NCI-H69 (cell line): ENCODE results near the gene PPFIBP2.

Experiments
- DNase-seq: peaks from one replicate; lab custom pipeline; 2025; lab: John Stamatoyannopoulos, UW

Gene PPFIBP2

GRCh38 chr11:7525424-7525823 is 11.6 kb downstream of the PPFIBP2 start:
- no peak for DNase-seq

GRCh38 chr11:7527029-7527428 is 13.2 kb downstream of the PPFIBP2 start:
- no peak for DNase-seq

- DNase-seq, result no peak
Measured at GRCh38 chr11:7528514-7529049, 14.8 kb downstream of the PPFIBP2 start.

GRCh38 chr11:7530013-7530640 is 16.3 kb downstream of the PPFIBP2 start:
- DNase-seq, result no peak

- no peak for DNase-seq
Measured at GRCh38 chr11:7531011-7531410, 17.2 kb downstream of the PPFIBP2 start.

GRCh38 chr11:7532405-7533145 is 18.8 kb downstream of the PPFIBP2 start:
- no peak for DNase-seq

- no peak for DNase-seq
Measured at GRCh38 chr11:7533199-7534041, 19.6 kb downstream of the PPFIBP2 start.

- no peak for DNase-seq
Measured at GRCh38 chr11:7534042-7534378, 20.2 kb downstream of the PPFIBP2 start.

- peak; percentile 5 for DNase-seq
Measured at GRCh38 chr11:7536100-7536499, 22.3 kb downstream of the PPFIBP2 start.

GRCh38 chr11:7537265-7537664 is 23.5 kb downstream of the PPFIBP2 start:
- no peak for DNase-seq

GRCh38 chr11:7538031-7538430 is 24.2 kb downstream of the PPFIBP2 start:
- DNase-seq, result no peak

GRCh38 chr11:7538466-7539454 is 25.0 kb downstream of the PPFIBP2 start:
- no peak for DNase-seq

GRCh38 chr11:7540830-7541555 is 27.2 kb downstream of the PPFIBP2 start:
- DNase-seq, result peak; percentile 9

GRCh38 chr11:7543302-7543701 is 29.5 kb downstream of the PPFIBP2 start:
- DNase-seq, result no peak

- no peak for DNase-seq
Measured at GRCh38 chr11:7544021-7544420, 30.2 kb downstream of the PPFIBP2 start.

- DNase-seq, result no peak
Measured at GRCh38 chr11:7545611-7546010, 31.8 kb downstream of the PPFIBP2 start.

- no peak for DNase-seq
Measured at GRCh38 chr11:7546324-7546791, 32.6 kb downstream of the PPFIBP2 start.

GRCh38 chr11:7547687-7548086 is 33.9 kb downstream of the PPFIBP2 start:
- no peak for DNase-seq

- DNase-seq, result peak; percentile 56
Measured at GRCh38 chr11:7548659-7549274, 35.0 kb downstream of the PPFIBP2 start.

- no peak for DNase-seq
Measured at GRCh38 chr11:7549681-7550080, 35.9 kb downstream of the PPFIBP2 start.
